ENCODE data around the gene CERS6.

CERS6 gene

DNA sequence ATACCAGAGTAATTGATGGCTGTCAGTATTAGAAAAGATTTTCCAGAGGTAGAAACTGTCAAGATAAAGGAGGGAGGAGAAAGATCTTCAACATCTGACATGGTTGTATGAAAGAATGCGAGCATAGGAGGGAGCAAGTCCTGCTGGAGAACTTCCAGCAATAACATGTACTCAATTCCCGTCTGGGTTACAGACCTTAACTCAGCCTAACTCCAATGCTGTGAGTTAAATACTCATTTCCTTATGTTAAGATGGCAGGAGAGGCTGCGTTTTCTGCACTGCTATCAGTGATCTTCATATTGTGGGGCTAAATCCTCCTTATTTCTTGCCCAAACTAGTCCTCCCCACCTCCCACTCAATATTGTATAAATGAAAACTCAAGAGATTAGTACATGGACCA, 6.7 kb upstream of the CERS6 start:
- TF ChIP-seq, protein P1, sequence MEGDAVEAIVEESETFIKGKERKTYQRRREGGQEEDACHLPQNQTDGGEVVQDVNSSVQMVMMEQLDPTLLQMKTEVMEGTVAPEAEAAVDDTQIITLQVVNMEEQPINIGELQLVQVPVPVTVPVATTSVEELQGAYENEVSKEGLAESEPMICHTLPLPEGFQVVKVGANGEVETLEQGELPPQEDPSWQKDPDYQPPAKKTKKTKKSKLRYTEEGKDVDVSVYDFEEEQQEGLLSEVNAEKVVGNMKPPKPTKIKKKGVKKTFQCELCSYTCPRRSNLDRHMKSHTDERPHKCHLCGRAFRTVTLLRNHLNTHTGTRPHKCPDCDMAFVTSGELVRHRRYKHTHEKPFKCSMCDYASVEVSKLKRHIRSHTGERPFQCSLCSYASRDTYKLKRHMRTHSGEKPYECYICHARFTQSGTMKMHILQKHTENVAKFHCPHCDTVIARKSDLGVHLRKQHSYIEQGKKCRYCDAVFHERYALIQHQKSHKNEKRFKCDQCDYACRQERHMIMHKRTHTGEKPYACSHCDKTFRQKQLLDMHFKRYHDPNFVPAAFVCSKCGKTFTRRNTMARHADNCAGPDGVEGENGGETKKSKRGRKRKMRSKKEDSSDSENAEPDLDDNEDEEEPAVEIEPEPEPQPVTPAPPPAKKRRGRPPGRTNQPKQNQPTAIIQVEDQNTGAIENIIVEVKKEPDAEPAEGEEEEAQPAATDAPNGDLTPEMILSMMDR (IDR thresholded peaks at IDR 0.05): no peak

DNA sequence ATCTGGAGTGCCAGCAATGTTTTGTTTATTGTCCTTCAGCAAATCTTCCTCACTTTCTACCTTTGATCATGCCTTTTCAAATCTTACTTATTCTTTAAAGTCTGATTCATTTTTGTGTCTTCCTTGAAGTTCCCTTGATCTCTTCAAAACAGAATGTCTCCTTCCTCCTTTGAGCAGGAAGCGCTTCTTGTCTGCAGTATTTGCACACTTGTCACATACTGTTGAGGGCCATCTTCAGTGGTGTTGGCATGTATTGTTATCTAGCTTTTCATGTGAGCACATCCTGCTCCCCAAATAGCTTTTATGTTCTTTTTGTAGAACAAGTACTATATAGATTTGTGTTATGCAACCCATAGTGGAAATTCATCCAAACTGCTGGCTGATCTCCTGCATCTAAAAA, 5.9 kb upstream of the CERS6 start:
- TF ChIP-seq, protein P1 (IDR thresholded peaks at IDR 0.05): no peak

DNA sequence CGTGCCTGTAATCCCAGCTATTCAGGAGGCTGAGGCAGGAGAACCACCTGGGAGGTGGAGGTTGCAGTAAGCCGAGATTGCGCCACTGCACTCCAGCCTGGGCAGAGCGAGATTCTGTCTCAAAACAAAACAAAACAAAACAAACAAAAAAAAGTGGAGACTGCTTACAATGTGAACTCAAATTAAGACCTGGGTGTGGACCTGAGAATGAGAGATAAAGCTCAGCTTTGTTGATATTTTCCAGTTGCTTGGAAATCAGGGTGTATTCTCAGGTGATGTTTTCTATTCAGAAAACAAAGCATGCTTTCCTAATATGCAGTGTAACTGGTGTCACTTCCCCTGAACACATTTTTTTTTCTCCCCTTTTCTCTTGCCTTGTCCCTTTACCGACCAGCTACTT, 5.3 kb upstream of the CERS6 start:
- TF ChIP-seq, protein P1 (IDR thresholded peaks at IDR 0.05): no peak

DNA sequence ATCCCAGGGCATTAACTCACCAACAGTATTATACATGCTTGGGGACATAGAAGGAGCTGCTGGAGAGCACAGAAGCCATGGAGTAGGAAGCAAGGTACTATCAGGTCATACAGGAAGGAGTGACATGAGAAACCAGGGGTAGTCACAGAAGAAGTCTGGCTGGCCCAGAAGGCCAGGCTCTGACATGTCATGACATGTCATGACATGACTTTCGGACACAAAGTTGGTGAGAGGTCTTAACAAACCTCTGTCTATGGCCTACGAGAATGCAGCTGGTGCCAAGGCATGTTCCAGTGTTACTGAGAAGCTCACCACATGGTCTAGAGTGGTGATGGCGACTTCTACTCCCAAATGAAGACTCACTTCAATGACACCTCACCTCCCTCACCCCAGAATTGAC, 3.3 kb upstream of the CERS6 start:
- TF ChIP-seq, protein P1 (IDR thresholded peaks at IDR 0.05): no peak

DNA sequence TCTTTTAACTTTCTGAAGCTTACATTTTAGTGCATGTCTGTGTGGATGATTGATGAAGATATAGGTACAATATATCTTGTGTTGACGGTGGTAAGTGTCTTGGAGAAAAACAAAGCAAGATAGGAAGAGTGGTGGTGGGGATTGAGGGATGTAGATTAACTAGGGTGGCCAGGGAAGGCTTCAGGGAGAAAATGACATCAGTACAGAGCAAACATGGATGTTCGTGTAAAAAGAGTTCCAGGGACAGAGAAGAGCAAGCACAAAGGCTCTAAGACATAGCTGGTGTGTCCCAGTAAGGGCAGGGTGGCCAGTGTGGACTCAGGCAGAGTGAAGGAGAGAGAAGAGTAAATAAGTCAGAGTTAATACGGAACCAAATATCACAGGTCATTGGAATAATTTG, 2.7 kb upstream of the CERS6 start:
- TF ChIP-seq, protein P1 (IDR thresholded peaks at IDR 0.05): no peak

DNA sequence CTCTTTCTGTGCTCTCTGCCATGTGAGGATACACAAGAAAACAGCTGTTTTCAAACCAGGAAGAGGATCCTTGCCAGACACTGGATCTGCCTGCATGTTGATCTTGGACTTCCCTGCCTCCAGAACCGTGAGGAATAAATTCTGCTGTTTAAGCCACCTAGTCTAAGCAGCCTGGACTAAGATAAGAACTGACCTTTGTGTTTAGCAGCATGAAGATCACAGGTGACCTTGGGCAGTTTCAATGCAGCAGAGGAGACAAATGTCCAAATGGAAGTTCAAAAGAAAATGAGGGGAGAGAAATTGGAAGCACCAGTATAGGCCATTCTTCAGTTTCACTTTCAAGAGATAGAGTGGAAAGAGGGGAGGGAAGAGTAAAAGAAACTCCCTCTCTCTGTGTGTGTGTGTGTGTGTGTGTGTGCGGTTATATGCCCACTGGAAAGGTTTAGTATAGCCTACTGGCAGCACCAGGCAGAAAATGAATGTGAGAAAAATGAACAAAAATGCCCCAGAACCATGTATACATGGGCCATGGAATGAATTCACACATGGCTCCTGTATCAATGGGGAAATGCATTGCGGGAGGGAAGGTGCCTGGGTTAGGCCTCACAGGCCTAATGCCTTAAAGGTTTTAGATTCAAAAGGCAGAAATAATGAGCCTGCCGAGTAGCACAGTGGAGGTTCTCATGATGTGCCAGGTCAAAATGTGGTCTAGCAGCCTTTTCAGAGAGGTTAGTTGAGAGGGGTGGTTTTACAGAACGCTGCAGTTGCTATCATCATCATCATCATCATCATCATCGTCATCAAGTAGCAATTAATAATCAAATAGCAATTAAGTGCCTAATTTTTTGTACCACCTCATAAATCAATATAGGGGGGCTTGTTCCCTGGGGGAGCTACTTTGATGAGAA, 1.1 kb upstream of the CERS6 start:
- TF ChIP-seq, protein P1 (IDR thresholded peaks at IDR 0.05): no peak

DNA sequence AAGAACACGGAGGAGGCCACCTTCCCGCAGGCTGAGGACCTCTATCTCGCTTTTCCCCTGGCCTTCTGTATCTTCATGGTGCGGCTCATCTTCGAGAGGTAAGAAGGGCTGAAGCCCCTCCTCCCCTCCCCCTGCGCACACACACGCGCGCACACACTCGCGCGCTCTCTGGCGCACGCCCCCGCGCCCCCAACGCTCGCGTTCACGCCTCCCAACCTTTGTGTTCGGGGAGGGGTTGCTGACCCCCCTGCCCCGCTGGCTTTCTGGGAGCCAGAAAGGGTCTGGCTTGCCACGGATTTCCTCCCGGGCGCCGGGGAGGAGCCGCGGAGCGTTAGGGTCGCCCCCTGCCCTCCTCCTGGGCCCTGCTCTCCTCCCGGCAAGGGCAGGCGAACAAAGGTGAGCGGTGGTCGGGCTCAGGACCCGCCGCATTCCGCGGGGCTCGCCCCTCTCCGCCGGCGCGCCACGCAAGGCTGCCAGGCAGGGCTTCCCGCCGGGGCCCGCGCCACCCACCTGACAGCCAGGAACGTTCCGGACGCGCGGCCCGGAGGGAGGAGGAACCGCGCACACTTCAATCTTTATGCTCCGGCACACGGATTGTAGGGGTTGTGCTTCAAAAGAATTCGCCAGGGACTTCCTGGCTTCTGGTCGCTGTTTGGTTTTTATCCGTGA, 583 bp downstream of the CERS6 start:
- TF ChIP-seq, protein P1 (IDR thresholded peaks at IDR 0.05): no peak

Data from LNCAP (cell line).